HG02588 (cell line): ENCODE results near the gene HTT.

Experiments used
- ATAC-seq: cut with Tn5 transposase; IDR thresholded peaks from one replicate; pipeline ENCODE4 v1.9.1; 2021; ENCODE audit warnings: mild to moderate bottlenecking, moderate library complexity; ENCODE audit not compliant: unreplicated experiment

HTT gene

DNA sequence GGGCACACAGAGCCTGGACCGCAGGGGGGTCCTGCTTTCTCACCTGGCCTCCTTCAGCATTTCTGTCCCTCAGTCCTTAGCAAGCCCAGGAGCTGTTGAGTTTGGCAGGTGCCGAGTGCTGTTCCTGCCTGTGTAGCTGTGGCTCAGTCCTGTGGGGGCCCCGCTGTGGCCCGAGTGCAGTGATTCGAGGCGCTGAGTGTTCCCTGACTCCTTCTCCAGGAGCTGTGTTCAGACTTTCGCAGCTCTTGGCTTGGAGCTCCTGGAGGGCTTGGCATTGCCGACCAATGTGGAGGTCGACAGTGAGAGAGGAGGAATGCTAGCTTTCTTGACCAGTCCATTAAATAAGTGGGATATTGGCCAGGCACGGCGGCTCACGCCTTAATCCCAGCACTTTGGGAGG is 124.4 kb downstream of the HTT start:
- no peak for ATAC-seq

GRCh38 chr4:3199653-3200422 is 125.4 kb downstream of the HTT start:
- ATAC-seq = no peak

- no peak for ATAC-seq
Measured at GRCh38 chr4:3200423-3201090, 126.1 kb downstream of the HTT start.

DNA sequence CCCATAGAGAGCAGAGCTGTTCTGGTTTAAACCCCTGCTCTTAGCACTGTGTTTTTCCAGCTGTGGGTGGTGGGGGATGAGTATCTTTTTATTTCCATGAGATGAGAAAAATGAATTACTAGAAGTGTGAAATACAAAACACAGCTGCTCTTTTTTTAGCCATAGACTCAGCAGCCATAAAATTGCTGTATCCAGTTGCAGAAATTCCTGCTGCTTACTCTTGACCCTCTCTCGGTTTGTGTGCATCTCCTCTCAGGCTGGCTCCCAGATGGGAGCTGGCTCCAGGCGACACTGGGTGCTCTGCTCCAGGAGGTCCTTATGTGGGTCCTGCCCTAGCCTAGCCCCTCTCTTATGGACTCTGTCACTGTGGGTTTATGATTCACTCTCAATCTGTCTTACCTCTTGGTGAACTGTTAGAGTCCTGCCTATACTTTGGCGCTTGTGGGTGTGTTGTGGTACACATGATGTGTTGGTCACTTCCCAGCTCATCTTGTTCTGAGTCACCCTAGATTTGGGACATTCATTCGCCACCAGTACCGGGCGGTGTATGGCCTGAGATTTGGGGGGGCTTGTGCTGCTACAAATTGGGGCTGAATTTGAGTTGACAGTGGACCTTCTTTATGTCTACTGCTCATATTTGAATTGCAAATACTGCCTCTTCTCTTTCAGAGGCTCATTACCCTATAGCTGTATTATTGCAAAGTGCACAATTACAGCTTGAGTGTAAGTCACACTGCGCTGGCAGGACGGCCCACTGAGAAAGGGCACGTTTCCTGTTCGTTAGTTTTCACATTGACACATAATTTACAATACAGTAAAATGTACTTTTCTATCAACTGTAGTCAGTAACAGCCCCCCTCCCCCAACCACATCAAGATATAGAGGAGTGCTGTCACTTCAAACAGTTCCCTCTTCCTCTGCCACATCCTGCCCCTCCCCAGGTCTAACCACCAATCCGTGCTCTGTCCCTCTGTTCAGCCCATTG is 127.5 kb downstream of the HTT start:
- peak; percentile 56 for ATAC-seq

GRCh38 chr4:3202836-3203820 is 128.6 kb downstream of the HTT start:
- no peak for ATAC-seq

DNA sequence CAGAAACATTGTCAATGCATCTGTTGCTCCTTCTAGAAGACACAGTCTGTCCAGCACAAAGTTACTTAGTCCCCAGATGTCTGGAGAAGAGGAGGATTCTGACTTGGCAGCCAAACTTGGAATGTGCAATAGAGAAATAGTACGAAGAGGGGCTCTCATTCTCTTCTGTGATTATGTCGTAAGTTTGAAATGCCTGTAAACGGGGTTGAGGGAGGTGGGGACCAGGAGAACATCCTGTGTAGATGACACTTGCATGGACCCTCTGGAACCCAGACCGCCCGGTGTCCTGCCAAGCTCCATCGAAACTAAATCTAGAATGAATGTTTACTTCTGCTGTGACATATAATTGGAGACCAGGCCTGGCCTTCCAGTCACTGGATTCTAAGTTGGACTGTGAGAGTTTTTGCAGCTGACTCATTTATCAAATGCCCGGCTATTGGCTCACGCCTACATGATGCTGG is 129.5 kb downstream of the HTT start:
- no peak for ATAC-seq

- ATAC-seq = no peak
Measured at GRCh38 chr4:3205995-3206394, 131.5 kb downstream of the HTT start.

GRCh38 chr4:3206439-3207100 is 132.1 kb downstream of the HTT start:
- no peak for ATAC-seq

DNA sequence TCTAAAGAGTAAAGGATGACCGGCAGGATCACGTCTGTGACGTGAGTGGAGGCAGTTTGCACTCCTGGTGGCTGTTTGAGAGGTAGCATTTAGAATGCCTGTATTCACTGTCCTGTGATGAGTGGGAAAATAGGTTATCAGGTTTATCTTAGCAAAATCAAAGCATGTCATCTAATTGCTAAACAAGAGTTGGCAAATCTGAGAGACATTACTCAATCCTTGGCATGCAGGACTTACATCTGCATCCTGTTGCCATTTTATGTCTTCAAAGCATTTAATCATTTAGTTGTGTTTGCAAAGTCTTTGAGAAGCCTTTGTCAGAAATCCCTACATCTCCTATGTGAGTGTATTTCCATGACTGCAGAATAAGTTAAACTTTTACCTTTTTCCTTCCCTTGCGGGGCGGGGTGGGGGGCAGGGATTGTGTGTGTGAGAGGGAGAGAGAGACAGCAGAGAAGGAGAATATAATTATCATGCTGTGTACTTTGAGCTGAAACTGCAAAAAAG is 133.1 kb downstream of the HTT start:
- no peak for ATAC-seq

DNA sequence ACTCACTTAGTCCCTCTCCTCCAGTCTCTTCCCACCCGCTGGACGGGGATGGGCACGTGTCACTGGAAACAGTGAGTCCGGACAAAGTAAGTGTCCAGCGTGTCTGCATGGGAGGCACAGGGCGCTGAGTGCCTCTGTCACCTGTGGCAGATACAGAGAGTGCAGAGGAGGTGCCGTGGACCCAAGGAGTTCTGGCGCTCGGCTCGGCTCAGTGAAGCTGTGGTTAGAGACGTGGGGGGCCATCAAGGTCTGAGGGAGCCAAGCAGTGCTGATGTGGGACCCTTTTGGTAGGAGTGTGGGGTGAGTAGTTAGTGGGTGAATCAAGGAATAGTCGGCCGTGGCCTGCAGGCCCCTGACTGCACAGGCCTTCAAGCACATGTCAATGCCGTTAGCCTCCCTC is 134.3 kb downstream of the HTT start:
- ATAC-seq = no peak

DNA sequence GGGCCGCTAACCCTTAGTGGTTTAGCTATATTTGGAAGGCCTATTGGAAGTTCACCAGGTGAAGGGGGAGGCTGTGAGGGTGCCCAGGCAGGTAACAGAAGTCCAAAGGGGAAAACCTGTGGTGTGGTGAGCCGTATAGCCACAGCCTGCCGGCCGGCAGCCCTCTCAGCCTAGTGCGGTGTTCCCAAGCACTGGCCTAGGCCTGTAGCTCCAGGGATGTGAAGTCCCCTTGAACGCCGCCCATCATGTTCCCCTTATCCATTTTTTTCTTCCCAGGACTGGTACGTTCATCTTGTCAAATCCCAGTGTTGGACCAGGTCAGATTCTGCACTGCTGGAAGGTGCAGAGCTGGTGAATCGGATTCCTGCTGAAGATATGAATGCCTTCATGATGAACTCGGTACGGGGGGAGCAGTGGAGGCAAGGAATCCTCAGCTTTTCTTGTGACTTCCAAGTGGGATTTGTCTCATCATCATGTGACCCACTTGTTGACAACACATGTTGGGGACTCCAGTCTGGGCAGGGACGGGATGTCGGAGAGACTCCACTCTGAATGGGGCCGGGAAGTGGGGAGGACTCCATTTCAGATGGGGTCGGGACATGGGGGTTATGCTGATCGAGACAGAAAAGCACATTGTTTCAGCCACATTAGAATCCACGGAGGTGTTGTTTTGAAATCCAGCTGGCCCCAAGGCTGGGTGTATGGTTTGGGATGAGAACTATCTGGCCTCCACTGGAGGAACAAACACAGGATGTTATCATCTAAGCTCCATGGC is 135.3 kb downstream of the HTT start:
- ATAC-seq = no peak

DNA sequence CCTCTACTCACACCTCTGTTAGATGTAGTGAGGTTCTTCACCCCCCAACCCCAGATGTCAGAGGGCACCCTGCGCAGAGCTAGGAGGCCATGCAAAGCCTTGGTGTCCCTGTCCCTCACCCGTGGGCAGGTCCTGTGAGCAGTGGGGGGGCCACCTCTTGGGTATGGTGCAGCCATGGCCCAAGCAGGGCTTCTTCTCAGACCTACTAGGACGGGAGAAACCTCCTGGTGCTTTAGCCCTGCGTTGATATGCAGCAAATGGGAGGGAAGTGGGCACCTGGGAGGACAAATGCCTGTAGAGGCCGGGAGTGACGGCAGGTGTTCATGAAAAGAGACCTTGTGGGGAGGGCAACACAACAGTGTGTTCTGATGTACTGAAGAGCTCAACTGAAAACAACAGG is 136.0 kb downstream of the HTT start:
- ATAC-seq = no peak

DNA sequence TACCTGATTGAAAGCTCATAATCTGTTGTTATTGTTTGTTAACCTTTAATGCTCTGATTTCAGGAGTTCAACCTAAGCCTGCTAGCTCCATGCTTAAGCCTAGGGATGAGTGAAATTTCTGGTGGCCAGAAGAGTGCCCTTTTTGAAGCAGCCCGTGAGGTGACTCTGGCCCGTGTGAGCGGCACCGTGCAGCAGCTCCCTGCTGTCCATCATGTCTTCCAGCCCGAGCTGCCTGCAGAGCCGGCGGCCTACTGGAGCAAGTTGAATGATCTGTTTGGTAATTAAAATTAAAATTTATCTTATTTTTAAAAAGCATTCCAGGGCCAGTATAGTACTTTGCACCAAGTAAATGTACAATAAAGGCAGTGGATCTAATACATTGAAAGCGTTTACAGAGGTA is 137.4 kb downstream of the HTT start:
- no peak for ATAC-seq

DNA sequence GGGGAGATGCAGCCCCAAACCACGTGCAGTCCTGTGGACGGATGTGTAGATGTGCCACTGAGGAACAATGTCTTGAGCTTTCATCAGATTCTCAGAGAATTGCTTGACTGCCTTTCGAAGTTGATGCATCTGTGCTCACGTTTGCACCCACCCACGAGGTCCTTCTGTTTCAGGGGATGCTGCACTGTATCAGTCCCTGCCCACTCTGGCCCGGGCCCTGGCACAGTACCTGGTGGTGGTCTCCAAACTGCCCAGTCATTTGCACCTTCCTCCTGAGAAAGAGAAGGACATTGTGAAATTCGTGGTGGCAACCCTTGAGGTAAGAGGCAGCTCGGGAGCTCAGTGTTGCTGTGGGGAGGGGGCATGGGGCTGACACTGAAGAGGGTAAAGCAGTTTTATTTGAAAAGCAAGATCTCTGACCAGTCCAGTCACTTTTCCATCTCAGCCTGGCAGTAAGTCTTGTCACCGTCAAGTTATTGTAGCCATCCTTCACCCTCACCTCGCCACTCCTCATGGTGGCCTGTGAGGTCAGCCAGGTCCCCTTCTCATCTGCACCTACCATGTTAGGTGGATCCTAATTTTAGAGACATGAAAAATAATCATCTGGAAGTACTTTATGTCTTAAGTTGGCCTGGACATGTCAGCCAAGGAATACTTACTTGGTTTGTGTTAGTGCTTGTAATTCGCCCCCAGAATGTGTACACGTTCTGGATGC is 138.1 kb downstream of the HTT start:
- no peak for ATAC-seq

DNA sequence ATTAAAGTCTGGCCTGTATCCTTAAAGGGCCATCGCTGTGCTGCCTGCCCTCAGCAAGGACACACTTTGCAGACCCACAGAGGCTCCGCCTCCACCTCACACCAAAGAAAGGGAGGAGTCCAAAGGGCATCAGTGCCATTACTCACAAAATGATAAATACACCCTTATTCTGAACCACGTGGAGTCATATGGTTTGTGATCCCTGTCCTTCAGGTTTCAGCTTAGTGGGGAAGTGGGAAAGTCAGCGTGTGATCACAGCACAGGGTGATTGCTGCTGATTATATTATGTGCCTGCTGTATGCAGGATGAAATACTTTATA is 138.6 kb downstream of the HTT start:
- ATAC-seq = no peak

DNA sequence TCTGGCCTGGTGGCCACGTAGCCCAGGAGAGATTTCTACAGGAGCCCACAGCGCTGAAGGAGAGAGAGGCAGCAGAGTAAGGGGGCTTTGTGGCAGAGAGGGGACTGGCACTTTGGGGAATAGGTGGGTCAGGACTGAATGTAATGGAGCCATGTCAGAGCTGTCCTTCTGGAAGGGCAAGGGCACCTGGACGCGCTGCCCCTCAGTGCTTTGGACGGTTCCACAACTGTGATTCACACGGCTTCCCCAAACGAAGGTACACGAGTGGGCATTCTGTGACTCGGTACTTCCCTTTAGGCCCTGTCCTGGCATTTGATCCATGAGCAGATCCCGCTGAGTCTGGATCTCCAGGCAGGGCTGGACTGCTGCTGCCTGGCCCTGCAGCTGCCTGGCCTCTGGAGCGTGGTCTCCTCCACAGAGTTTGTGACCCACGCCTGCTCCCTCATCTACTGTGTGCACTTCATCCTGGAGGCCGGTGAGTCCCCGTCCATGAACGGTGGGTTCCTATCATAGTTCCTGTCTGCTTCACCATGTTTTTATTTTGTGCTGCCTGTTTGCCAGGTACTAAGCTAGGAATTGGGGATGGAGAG is 139.3 kb downstream of the HTT start:
- ATAC-seq = no peak

DNA sequence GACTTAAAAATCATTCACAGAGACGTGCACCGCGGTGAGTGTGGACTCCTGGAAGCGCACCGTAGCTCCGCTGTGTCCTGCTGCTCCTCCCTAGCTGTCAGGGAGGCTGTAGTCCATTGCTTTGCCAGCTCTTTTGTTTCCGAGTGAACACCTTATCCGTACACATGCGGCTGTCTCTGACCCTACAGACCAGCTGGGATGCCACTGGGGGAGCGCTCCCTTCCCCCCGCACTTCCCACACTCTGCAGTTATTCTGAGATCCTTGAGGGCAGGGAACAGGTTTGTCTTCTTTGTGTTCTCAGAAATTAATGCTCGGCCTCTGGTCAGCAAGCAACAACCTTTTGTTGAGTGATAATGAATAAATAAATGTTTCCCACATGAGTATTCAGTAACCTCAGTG is 140.8 kb downstream of the HTT start:
- no peak for ATAC-seq

DNA sequence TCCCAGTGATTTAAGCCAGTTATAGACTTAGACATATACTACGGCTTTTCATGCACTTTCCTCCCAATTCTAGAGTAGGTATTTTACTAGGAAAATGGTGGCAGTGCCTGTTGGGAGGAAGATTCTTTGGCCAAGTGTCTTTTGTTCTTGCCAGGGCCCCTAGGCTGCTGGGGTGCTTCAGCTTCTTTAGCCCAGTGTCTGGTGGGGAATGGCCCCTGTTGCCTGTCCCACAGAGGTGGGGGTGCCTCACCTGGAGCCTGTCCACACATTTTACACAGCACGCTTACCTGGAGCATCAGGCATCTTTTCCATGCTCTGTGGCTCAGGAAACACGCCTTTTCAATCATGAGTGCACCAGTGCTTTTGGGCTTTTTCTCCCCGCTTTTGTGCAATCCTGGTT is 141.3 kb downstream of the HTT start:
- no peak for ATAC-seq
